ENCODE measurements around the gene SLTM.
"Not testable (repeated sequence)": the region's sequence is repeated elsewhere in the genome, so short reads cannot be mapped to it uniquely, and the experiment has no call there.

SLTM gene

GRCh38 chr15:58926823-58927222, 6.7 kb downstream of the SLTM start:
- no peak for DNase-seq (ENCODE audit: low read depth)

- no peak for DNase-seq (ENCODE audit: low read depth)
These were observed 9.2 kb downstream of the SLTM start for GRCh38 chr15:58924327-58924726.

- DNase-seq (ENCODE audit: low read depth) = no peak
These were observed 9.7 kb downstream of the SLTM start for GRCh38 chr15:58923696-58924300.

GRCh38 chr15:58923284-58923683, 10.2 kb downstream of the SLTM start:
- no peak for DNase-seq (ENCODE audit: low read depth)

GRCh38 chr15:58921267-58921790, 12.2 kb downstream of the SLTM start:
- no peak for DNase-seq (ENCODE audit: low read depth)

GRCh38 chr15:58920447-58920846, 13.0 kb downstream of the SLTM start:
- not testable (repeated sequence) for DNase-seq (ENCODE audit: low read depth)

- no peak for DNase-seq (ENCODE audit: low read depth)
These were observed 14.2 kb downstream of the SLTM start for GRCh38 chr15:58919232-58919631.

- DNase-seq (ENCODE audit: low read depth) = no peak
These were observed 15.2 kb downstream of the SLTM start for GRCh38 chr15:58918239-58918638.

- DNase-seq (ENCODE audit: low read depth) = not testable (repeated sequence)
These were observed 15.8 kb downstream of the SLTM start for GRCh38 chr15:58917613-58918129.

- no peak for DNase-seq (ENCODE audit: low read depth)
These were observed 16.5 kb downstream of the SLTM start for GRCh38 chr15:58916962-58917361.

GRCh38 chr15:58910456-58910855, 23.0 kb downstream of the SLTM start:
- DNase-seq (ENCODE audit: low read depth) = no peak

GRCh38 chr15:58909616-58910015, 23.9 kb downstream of the SLTM start:
- DNase-seq (ENCODE audit: low read depth) = no peak

GRCh38 chr15:58908550-58909309, 24.7 kb downstream of the SLTM start:
- DNase-seq (ENCODE audit: low read depth) = no peak

GRCh38 chr15:58900631-58901030, 32.8 kb downstream of the SLTM start:
- DNase-seq (ENCODE audit: low read depth) = no peak

- DNase-seq (ENCODE audit: low read depth) = no peak
These were observed 35.3 kb downstream of the SLTM start for GRCh38 chr15:58898150-58898680.

- no peak for DNase-seq (ENCODE audit: low read depth)
These were observed 44.1 kb downstream of the SLTM start for GRCh38 chr15:58889363-58889762.

- DNase-seq (ENCODE audit: low read depth) = no peak
These were observed 46.6 kb downstream of the SLTM start for GRCh38 chr15:58886921-58887320.

GRCh38 chr15:58883926-58884325, 49.6 kb downstream of the SLTM start:
- DNase-seq (ENCODE audit: low read depth) = not testable (repeated sequence)

- DNase-seq (ENCODE audit: low read depth) = no peak
These were observed 51.2 kb downstream of the SLTM start for GRCh38 chr15:58882243-58882642.

GRCh38 chr15:58880320-58880719, 53.2 kb downstream of the SLTM start:
- no peak for DNase-seq (ENCODE audit: low read depth)

- DNase-seq (ENCODE audit: low read depth) = no peak
These were observed 55.3 kb downstream of the SLTM start for GRCh38 chr15:58877999-58878825.
